B cell (primary cell): ENCODE data around the gene CHRNA4. TPM values are rescaled to one million over a fixed set of nuclear protein-coding genes. Genes with fewer than 3 reads are reported as not detected.
"Not testable (repeated sequence)": the region's sequence is repeated elsewhere in the genome, so short reads cannot be mapped to it uniquely, and the experiment has no call there.

ENCODE experiments used
- ATAC-seq: fragments of 200-7000 bp; cut with Tn5 transposase; one replicate; pipeline ENCODE4 v1.10.0; 2021; ENCODE audit warnings: low read depth, mild to moderate bottlenecking, moderate number of reproducible peaks, moderate library complexity
- CTCF ChIA-PET: fragments of 350-600 bp; sonication (Branson Sonifier 250); formaldehyde crosslinking; loops from one replicate; lab custom pipeline; 2021; ENCODE audit warnings: antibody characterized with exemption, inconsistent platforms; lab: Charles Lee
- POLR2A ChIA-PET: fragments of 350-600 bp; sonication (Branson Sonifier 250); formaldehyde crosslinking; loops from one replicate; lab custom pipeline; 2021; ENCODE audit warnings: antibody characterized with exemption; lab: Charles Lee
- DNase-seq: peaks from one replicate; pipeline ENCODE4 v3.0.0; 2013
- H2AFZ ChIP-seq: 2 replicates; pipeline ENCODE4 v1.6.1; 2012; ENCODE audit warnings: mild to moderate bottlenecking, low read depth, low read length; ENCODE audit not compliant: insufficient read depth, poor library complexity, severe bottlenecking
- H3K27ac ChIP-seq, 2 donors: 1 replicate in 1 of 2; 2 replicates in 1 of 2; pipeline ENCODE4 v1.5.1; 2012 to 2013; ENCODE audit warnings: low read length in 2 of 2, mild to moderate bottlenecking in 2 of 2, moderate library complexity in 1 of 2
- H3K27me3 ChIP-seq, 4 experiments: fragments of 200-600 bp in 1 of 4; sonication (generic) in 1 of 4; replicated peaks in 1 of 4; 1 replicate in 2 of 4; 2 replicates in 2 of 4; pipeline versions ENCODE4 v1.6.1 to v1.7.0; 2013 to 2016; ENCODE audit warnings: low read length in 3 of 4, mild to moderate bottlenecking in 2 of 4, mixed read lengths in 1 of 4, moderate library complexity in 1 of 4; ENCODE audit not compliant: insufficient read depth in 4 of 4, control insufficient read depth in 3 of 4; ENCODE audit errors: control extremely low read depth in 1 of 4
- H3K36me3 ChIP-seq, 2 experiments: replicated peaks in 1 of 2; 1 replicate in 1 of 2; 2 replicates in 1 of 2; pipeline versions ENCODE4 v1.6.1 to v1.7.1; 2013; ENCODE audit warnings: low read length in 1 of 2; ENCODE audit not compliant: insufficient read depth in 2 of 2, control insufficient read depth in 1 of 2; ENCODE audit errors: control extremely low read depth in 1 of 2, extremely low read depth in 1 of 2
- H3K4me1 ChIP-seq, 2 donors: fragments of 200-600 bp in 1 of 2; sonication (generic) in 1 of 2; 1 replicate in 1 of 2; 2 replicates in 1 of 2; pipeline versions ENCODE4 v1.5.1 to v1.6.1; 2013 to 2017; ENCODE audit warnings: low read length in 2 of 2; ENCODE audit not compliant: control insufficient read depth in 2 of 2, insufficient read depth in 2 of 2
- H3K4me2 ChIP-seq: replicated peaks from 2 replicates; pipeline ENCODE3; 2012; ENCODE audit warnings: mild to moderate bottlenecking, low read depth, low read length; ENCODE audit not compliant: poor library complexity, severe bottlenecking
- H3K4me3 ChIP-seq, 5 experiments: fragments of 200-600 bp in 1 of 5; sonication (generic) in 1 of 5; 1 replicate in 3 of 5; 2 replicates in 2 of 5; pipeline versions ENCODE4 v1.5.1 to v1.7.0; 2011 to 2016; ENCODE audit warnings: low read length in 4 of 5, mild to moderate bottlenecking in 4 of 5, low read depth in 2 of 5, control low read depth in 1 of 5, moderate library complexity in 1 of 5; ENCODE audit not compliant: insufficient read depth in 1 of 5; ENCODE audit errors: control extremely low read depth in 1 of 5, extremely low read depth in 1 of 5
- H3K79me2 ChIP-seq: fragments of 200-600 bp; sonication (generic); one replicate; pipeline ENCODE4 v1.6.0; 2016; ENCODE audit warnings: low read length; ENCODE audit not compliant: control insufficient read depth, insufficient read depth
- H3K9ac ChIP-seq: fragments of 200-600 bp; sonication (generic); 2 replicates; pipeline ENCODE4 v1.6.1; 2017; ENCODE audit warnings: mild to moderate bottlenecking, low read length, moderate library complexity
- H3K9me3 ChIP-seq, 3 donors: one replicate each; pipeline versions ENCODE4 v1.6.1 to v1.7.1; 2013; ENCODE audit warnings: low read length in 2 of 3; ENCODE audit not compliant: control insufficient read depth in 2 of 3, insufficient read depth in 1 of 3; ENCODE audit errors: control extremely low read depth in 1 of 3
- H4K20me1 ChIP-seq: 2 replicates; pipeline ENCODE4 v1.6.0; 2012; ENCODE audit warnings: mild to moderate bottlenecking, low read length; ENCODE audit not compliant: insufficient read depth, control insufficient read depth, poor library complexity, severe bottlenecking
- H3K27ac Mint-ChIP-seq: one replicate; pipeline ENCODE4 v1.8.0; 2021; ENCODE audit warnings: mixed read lengths
- H3K27me3 Mint-ChIP-seq: one replicate; pipeline ENCODE4 v1.8.0; 2021; ENCODE audit warnings: mixed read lengths
- H3K4me1 Mint-ChIP-seq: one replicate; pipeline ENCODE4 v1.8.0; 2021; ENCODE audit warnings: mixed read lengths
- H3K4me3 Mint-ChIP-seq: one replicate; pipeline ENCODE4 v1.8.0; 2021; ENCODE audit warnings: mixed read lengths
- H3K9me3 Mint-ChIP-seq: one replicate; pipeline ENCODE4 v1.8.0; 2022; ENCODE audit warnings: mixed read lengths; ENCODE audit not compliant: insufficient read depth
- EZH2 ChIP-seq: IDR thresholded peaks from 2 replicates; pipeline ENCODE4 v1.6.1; 2012; ENCODE audit warnings: borderline replicate concordance, low read depth, mild to moderate bottlenecking, moderate library complexity, low read length; ENCODE audit not compliant: insufficient read depth, poor library complexity, severe bottlenecking
- WGBS: methylation state at CpG from one replicate; pipeline ENCODE4 v1.1.5; 2013; ENCODE audit warnings: missing lambda C conversion rate; ENCODE audit not compliant: insufficient coverage; 5-methylcytosine and 5-hydroxymethylcytosine counted together
- intact Hi-C: fragments of 100-400 bp; cut with micrococcal nuclease; formaldehyde crosslinking; loops from one replicate; pipeline ENCODE4 v1.10.0; 2022
- polyA plus RNA-seq: library from polyadenylated mRNA; depleted of rRNA; stranded (reverse); fragments of >200 nt; gene quantifications from 2 replicates; pipeline ENCODE4 v1.2.3, GENCODE V29; 2012
- total RNA-seq, 2 donors: library from RNA; stranded (reverse); fragments of 120-200 nt in 1 of 2; gene quantifications; 1 replicate in 1 of 2; 2 replicates in 1 of 2; pipeline versions ENCODE4 v1.2.3 to v1.2.4, GENCODE V29; 2013 to 2022
- TF ChIP-seq, protein P1 (sequence below): fragments of 200-600 bp; IDR thresholded peaks from one replicate; pipeline ENCODE4 v1.8.0; 2022; ENCODE audit warnings: antibody characterized with exemption, mild to moderate bottlenecking

Gene CHRNA4
- total and polyA plus RNA-seq, 2 donors (not counting 1 experiment from before 2014, with no cell fraction given), result not detected

GRCh38 chr20:63342561-63343459 is 18.3 kb downstream of the CHRNA4 start:
- Histone ChIP-seq H3K27ac (no peak overlapping the region), H3K4me1 (no peaks in the 10 kb centered on the region), H4K20me1 (no peaks in the 10 kb centered on the region), H3K9ac (no peak overlapping the region), H3K9me3 (no peaks in the 10 kb centered on the region), H3K36me3 (no peaks in the 10 kb centered on the region), H3K27me3 (no peaks in the 10 kb centered on the region), H3K79me2 (no peaks in the 10 kb centered on the region), H2AFZ (no peak overlapping the region), H3K4me2 (no peak overlapping the region), H3K4me3 (no peak overlapping the region)
- H3K9me3 Mint-ChIP-seq, result peaks cover 7% of the 10 kb centered on the region
- intact Hi-C loops, result no loop called here
- ChIA-PET POLR2A (no interaction called here), CTCF (no interaction called here)
- no peak overlapping the region for H3K4me3 Mint-ChIP-seq
- no peak for ATAC-seq
- no peaks in the 10 kb centered on the region for H3K4me1 Mint-ChIP-seq
- no peak for TF ChIP-seq EZH2
- TF ChIP-seq, protein P1, sequence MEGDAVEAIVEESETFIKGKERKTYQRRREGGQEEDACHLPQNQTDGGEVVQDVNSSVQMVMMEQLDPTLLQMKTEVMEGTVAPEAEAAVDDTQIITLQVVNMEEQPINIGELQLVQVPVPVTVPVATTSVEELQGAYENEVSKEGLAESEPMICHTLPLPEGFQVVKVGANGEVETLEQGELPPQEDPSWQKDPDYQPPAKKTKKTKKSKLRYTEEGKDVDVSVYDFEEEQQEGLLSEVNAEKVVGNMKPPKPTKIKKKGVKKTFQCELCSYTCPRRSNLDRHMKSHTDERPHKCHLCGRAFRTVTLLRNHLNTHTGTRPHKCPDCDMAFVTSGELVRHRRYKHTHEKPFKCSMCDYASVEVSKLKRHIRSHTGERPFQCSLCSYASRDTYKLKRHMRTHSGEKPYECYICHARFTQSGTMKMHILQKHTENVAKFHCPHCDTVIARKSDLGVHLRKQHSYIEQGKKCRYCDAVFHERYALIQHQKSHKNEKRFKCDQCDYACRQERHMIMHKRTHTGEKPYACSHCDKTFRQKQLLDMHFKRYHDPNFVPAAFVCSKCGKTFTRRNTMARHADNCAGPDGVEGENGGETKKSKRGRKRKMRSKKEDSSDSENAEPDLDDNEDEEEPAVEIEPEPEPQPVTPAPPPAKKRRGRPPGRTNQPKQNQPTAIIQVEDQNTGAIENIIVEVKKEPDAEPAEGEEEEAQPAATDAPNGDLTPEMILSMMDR, result no peak
- H3K27me3 Mint-ChIP-seq, result peaks cover 18% of the 10 kb centered on the region
- H3K27ac Mint-ChIP-seq, result no peak overlapping the region
- 94% methylated on average over 56 of the region's 59 CpGs for WGBS
- no peak for DNase-seq

- POLR2A ChIA-PET, H4K20me1 ChIP-seq, intact Hi-C loops, H3K4me3 Mint-ChIP-seq, H3K27ac ChIP-seq, H3K27me3 ChIP-seq, DNase-seq, H3K36me3 ChIP-seq, H3K4me1 Mint-ChIP-seq, H3K79me2 ChIP-seq, H3K27ac Mint-ChIP-seq, CTCF ChIA-PET, H3K9me3 ChIP-seq, ATAC-seq, H3K4me1 ChIP-seq, H3K4me3 ChIP-seq, H3K4me2 ChIP-seq, H2AFZ ChIP-seq, H3K9ac ChIP-seq, H3K9me3 Mint-ChIP-seq: not testable (repeated sequence)
- peaks cover 23% of the 10 kb centered on the region for H3K27me3 Mint-ChIP-seq
- 73% methylated on average over 2 of the region's 10 CpGs for WGBS
Observed at GRCh38 chr20:63340158-63340688, 20.9 kb downstream of the CHRNA4 start.

GRCh38 chr20:63339154-63340094 is 21.7 kb downstream of the CHRNA4 start:
- H4K20me1 ChIP-seq, intact Hi-C loops, H3K4me3 ChIP-seq, H3K9ac ChIP-seq, H3K4me3 Mint-ChIP-seq, CTCF ChIA-PET, H3K79me2 ChIP-seq, H3K9me3 ChIP-seq, DNase-seq, H3K4me1 Mint-ChIP-seq, H3K27ac Mint-ChIP-seq, ATAC-seq, H2AFZ ChIP-seq, H3K36me3 ChIP-seq, H3K4me1 ChIP-seq, H3K27ac ChIP-seq, POLR2A ChIA-PET, H3K4me2 ChIP-seq, H3K9me3 Mint-ChIP-seq, H3K27me3 ChIP-seq: not testable (repeated sequence)
- WGBS, result 79% methylated on average over 9 of the region's 14 CpGs
- peaks cover 23% of the 10 kb centered on the region for H3K27me3 Mint-ChIP-seq
